Stimulated activated CD8-positive, alpha-beta memory T cell treated with anti-CD3 and anti-CD28 coated beads, Interleukin-12 subunit alpha, Interleukin-12 subunit beta, amount 100 ng/mL, for 1 hour (primary cell): ENCODE results near the gene TEX10.

Source experiments
- DNase-seq: peaks from one replicate; pipeline ENCODE4 v3.0.0-alpha.2; 2020; ENCODE audit warnings: low read depth

Gene TEX10

GRCh38 chr9:100285080-100285479 is 67.7 kb downstream of the TEX10 start:
- no peak for DNase-seq

- DNase-seq = no peak
These were observed 68.5 kb downstream of the TEX10 start for GRCh38 chr9:100284247-100284646.

- DNase-seq = no peak
These were observed 70.4 kb downstream of the TEX10 start for GRCh38 chr9:100282388-100282719.

GRCh38 chr9:100281676-100282387 is 70.9 kb downstream of the TEX10 start:
- DNase-seq = no peak

- no peak for DNase-seq
These were observed 71.7 kb downstream of the TEX10 start for GRCh38 chr9:100281066-100281465.

- DNase-seq = no peak
These were observed 75.4 kb downstream of the TEX10 start for GRCh38 chr9:100277166-100277979.

GRCh38 chr9:100269656-100270055 is 83.1 kb downstream of the TEX10 start:
- DNase-seq = no peak

GRCh38 chr9:100268271-100268670 is 84.5 kb downstream of the TEX10 start:
- no peak for DNase-seq

- no peak for DNase-seq
These were observed 85.5 kb downstream of the TEX10 start for GRCh38 chr9:100267211-100267610.
